Activated CD8-positive, alpha-beta memory T cell treated with anti-CD3 and anti-CD28 coated beads for 36 hours (primary cell): Measurements from ENCODE around the gene DOC2B. TPM values are rescaled to one million over a fixed set of nuclear protein-coding genes. Genes with fewer than 3 reads are reported as not detected.
"Not testable (repeated sequence)": the region's sequence is repeated elsewhere in the genome, so short reads cannot be mapped to it uniquely, and the experiment has no call there.

ENCODE experiments used
- CTCF ChIA-PET: fragments of 350-600 bp; sonication (Branson Sonifier 250); formaldehyde crosslinking; loops from one replicate; lab custom pipeline; 2021; ENCODE audit warnings: antibody characterized with exemption; lab: Charles Lee
- POLR2A ChIA-PET: fragments of 350-600 bp; sonication (Branson Sonifier 250); formaldehyde crosslinking; loops from one replicate; lab custom pipeline; 2021; ENCODE audit warnings: antibody characterized with exemption; lab: Charles Lee
- total RNA-seq, 2 experiments: library from RNA; stranded (reverse); gene quantifications; one replicate each; pipeline ENCODE4 v1.2.3, GENCODE V29; 2021

DOC2B gene
- under 1 TPM; 0.13 to 0.21 TPM for total RNA-seq

DNA sequence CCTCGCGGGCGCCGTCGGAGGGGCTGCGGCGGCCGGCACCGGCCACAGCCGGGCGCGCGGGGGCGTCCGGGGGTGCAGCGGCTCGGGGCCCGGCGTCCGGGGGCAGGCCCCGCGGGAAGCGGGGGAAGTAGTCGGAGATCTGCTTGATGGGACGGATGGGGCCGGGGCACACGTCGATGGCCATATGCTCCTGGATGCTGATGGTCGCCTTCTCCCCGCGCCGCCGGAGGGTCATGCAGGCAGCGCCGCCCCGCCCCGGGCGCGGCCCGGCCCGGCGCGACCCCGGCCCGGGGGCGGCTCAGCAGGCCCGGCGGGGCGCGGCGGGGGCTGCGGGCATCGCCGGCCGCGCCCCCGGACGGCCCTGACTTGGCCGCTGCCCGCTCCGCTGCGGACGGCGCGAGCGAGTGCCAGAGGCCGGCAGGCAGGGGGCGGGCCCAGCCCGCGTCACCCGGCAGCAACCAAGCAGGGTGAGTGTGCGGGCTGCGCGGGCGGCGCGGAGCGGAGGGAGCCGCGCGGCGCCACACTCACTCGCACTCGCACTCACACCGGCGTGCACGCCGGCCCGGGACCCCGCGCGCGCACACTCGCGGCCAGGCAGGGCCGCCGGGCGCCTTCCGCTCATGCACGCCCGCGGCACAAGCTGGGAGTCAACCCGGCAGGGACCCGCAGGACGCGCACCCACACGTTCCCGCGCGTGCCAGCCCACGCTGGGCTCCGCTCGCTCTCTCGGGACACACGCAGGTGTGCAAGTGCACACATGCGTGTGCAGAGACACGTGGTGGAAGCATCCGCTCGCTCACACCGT lies at the start of gene DOC2B:
Gene DOC2B (minus strand): TSS at position 406 of the 805 bp plus-strand sequence. CDS start 171 bp downstream, at position 235.
- ChIA-PET CTCF (no interaction called here), POLR2A (no interaction called here)

DNA sequence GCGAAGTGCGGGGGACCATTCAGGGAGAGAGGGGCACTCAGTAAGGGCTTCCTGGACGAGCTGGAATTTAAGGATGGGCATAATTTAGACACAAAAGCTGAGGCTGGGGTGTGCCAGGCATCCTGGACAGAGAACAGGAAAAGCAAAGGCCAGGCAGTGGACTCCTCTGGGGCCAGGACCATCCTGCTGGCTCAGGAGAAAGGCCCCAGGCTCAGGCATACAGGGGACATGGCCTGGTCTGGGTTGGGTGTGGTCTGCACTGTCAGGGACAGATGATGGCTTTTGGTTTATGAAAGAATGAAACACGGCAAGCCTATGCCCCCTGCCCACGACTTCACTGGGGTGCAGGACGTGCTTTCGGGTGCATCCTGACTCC lies 48.9 kb upstream of the DOC2B start:
- CTCF ChIA-PET, result no interaction called here

DNA sequence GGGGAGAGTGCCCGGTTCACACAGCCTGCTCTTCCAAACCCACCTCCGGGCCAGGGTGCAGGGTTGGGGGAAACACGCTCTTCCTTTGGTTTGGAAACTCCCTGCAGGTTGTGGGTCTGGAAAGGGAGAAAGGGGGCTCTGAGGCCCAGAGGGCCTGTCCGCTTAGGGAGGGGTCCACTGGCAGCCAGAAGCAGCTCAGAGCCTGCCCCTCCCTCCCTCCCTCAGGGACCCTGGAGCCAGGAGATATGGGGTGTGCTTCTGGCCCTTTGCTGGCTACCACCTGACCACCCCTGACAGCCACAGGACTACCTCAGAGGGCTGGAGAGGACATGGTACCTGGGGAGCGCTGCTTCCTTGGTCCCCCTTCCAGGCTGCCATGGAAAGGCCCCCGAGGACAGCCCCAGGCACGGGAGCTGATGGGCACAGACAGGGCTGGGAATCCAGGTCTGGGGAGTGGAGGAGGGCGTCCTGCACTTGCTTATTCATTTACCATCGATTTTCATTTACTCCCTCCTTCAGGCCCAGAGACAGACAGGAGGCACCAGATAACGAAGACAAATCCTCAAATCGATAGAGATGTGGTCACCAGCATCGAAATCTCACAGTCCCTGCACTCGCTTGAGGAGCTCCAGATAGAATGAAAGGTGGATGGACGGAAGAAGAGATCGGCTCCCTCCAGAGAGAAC lies 48.4 kb upstream of the DOC2B start:
- ChIA-PET POLR2A (no interaction called here), CTCF (no interaction called here)

More for the DNA sequence above, 48.9 kb upstream of the DOC2B start:
- POLR2A ChIA-PET, result no interaction called here

DNA sequence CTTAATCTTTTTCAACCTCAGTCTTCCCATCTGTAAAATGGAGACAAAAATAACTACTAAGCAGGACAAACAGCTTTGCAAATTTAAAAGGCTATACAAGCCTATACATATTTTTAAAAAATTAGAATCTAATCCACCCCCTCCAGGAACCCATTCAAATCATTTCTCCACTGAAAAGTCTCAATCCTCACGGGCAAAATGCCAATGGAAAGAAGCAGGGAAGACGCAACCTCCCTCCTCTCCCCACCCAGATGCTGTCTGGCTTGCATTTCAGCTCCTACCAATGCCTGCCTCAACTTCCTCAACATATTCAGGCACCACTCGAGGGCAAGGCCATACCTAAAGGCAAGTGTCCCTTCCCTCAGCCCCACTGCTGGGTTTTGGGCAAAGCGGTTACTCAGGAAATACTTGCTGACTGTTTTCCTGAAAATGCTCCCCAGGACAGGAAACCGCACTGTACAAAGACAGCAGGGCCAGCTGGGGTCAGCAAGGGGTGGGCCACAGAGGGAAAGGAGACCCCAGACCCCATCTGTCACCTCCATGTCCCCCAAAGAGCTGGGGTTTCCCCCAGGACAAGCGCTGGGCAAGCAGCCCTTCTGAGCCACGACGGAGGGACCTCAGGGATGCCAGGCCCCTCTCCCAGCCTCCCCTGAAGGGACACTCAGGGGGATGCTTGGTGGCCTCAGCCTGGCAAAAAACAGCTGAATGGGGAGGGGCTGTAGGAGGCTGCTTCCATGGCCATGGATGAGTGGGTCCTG lies 47.7 kb upstream of the DOC2B start:
- POLR2A ChIA-PET, result no interaction called here
- CTCF ChIA-PET, result no interaction called here

DNA sequence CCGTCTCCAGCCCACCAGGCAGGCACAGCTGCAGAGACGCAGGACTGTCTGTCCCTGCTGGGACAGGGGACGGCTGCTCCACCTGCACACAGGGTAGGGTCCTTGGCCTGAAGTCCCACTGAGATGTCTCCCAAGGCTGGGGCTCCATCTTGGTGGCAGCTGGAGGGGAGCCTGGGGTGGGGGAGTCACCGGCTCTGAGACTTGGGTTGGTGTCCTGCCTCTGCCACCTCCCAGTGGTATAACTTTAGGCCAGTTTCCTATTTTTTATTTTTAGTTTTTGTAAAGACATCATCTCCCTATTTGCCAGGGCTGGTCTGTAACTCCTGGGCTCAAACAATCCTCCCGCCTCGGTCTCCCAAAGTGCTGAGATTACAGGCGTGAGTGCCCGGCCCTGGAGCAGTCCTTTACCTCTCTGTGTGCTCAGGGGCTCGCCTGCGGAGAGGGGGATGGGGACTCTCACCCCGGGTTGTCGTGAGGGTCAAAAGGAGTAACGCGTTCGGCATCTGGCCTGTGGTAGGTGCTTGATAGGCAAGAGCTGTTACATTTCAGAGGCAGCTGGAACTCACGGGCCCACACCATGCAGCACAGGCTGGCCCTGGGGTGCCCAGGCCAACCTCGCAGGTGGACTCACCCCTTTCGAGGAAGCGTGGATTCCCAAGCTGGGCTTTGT lies 46.6 kb upstream of the DOC2B start:
- CTCF ChIA-PET, result no interaction called here
- POLR2A ChIA-PET, result no interaction called here

DNA sequence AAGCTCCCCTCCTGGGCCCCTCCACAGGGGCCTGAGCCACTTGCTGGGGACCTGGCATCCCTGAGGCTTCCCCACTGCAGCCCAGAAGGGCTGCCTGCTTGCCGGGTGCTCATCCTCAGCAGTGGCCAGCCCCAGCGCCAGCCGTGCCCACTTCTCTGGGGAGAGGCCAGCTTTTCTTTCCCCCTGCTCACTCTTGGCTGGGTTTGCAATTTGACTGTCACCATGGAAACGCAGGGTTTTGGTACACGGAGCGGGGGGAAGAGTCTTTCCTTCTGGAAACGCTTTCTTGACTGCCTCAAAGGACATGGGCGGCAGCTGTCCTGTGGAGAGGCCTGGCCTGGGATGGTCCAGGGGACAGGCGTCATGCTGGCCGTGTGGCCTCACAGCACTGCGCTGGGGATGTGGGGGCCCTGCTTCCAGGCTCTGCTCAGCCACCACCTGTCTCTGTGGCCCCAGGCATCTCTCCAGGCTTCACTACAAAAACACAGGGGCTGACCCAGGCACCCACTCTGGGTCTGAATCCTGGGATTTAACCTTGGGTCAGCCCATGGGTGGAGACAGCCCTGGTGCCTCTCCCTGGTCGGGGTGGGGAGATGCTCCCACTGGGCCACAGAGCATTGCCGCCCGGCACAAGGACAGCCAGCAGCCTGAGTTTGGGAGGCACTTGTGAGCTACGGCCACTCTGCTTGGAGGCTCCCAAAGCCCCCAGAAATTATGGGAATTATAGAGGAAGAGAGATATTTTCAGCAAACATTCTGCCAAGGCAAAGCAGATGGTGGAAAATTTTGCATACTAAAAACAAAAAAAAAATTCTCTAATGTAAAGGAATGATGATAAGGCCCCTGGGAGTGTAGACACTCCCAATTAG lies 45.9 kb upstream of the DOC2B start:
- ChIA-PET CTCF (no interaction called here), POLR2A (no interaction called here)

DNA sequence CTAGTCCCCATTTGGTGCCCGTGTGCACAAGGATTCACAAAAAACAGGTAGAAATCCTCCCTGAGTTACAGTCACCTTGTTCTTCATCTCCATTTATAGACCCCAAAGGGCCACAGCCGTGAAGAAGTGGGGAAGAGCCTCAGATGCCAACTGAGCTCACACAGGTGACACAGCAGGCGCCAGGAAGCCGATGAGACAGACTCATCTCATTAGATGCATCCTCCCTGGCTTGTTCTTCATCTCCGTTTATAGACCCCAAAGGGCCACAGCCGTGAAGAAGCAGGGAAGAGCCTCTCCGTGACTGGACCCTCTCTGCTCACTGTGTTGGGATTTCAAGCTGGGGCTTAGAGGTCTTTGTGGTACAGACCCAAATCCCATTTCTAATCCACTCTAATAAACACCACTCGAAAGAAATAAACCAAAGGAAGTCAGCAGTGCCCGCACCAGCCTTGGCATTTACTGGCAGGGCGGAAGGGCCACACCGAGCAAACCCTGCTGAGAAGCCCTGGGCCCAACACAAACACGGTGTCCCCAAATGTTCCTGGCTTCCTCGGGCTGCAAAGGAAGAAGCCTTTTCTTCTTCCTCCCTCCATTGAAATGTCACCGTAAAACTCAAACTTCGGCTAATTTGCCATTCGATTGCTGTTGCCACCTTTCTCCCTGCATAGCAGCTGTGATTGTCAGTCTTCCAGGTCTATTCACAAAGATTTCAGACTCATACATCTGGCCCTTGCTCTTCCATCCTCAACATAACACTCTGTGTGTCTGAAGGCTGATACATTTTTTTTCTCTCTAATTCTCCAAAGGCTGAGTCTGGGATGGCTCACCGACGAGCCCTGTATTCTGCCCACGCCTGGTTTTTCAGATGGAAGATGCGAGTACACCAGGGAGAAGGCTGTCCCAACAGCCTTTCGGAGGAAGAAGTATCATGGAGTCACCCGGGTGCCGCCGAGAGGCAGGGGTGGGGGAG lies 44.9 kb upstream of the DOC2B start:
- POLR2A ChIA-PET, result no interaction called here
- CTCF ChIA-PET, result no interaction called here

DNA sequence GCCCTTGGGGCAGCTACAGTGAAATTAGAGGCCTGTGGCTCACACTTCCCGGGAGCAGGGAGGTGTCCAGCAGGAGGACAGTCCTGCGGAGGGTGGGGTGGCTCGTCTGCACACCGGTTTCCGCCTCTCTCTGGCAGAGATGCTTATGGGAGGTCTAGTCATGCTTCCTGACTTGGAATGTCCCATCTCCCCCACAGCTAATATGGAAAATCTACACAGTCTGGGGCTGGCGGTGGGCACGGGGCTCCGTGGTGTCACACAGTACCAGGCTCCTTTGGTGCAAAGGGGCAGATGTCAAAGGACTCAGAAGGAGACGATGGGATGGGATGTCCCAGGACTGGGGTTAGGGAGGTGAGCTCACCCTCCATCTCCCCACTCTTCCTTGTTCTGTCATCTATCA lies 44.1 kb upstream of the DOC2B start:
- ChIA-PET POLR2A (no interaction called here), CTCF (no interaction called here)

DNA sequence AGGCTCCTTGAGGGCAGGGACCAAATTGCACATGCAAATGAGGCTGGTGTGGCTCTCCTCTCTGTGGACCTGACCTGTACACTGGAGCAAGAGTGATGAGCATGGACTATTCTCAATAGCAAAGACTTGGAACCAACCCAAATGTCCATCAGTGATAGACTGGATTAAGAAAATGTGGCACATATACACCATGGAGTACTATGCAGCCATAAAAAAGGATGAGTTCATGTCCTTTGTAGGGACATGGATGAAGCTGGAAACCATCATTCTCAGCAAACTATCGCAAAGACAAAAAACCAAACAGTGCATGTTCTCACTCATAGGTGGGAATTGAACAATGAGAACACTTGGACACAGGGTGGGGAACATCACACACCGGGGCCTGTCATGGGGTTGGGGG lies 43.1 kb upstream of the DOC2B start:
- CTCF ChIA-PET, result not testable (repeated sequence)

DNA sequence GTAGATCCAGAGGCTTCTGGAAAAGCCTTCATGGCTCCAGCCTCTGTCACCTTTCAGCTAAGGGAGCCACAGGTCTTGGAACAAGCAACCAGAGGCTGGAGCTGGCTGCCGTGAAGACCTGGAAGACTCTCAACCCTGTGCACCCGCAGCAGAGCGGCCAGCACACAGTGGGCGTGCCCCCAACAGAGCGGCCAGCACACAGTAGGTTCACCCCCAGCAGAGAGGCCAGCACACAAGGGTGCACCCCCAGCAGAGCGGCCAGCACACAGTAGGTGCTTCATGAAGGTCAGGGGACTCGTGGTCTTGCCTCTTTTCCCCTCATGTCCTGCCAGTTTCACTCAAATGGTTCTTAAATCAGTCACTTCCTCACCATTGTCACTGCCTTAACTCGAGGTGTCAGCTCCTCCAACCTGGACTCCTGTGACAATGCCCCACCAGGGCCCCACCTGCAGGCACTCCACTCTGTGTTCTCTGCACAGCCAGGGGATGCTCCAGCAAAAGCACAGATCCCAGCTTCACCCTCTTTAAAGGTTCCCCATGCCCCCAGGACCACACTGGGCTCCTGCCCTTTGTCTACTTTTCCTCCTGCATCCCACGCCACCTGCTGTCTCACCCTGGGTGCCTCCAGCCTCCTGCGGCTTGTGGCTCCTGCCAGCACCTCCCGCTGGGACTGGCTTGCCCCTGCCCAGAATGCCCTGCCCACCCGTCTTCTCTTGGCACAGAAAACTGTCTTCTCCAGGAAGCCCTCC lies 42.4 kb upstream of the DOC2B start:
- POLR2A ChIA-PET, result no interaction called here
- CTCF ChIA-PET, result no interaction called here

More for the DNA sequence above, 43.1 kb upstream of the DOC2B start:
- POLR2A ChIA-PET, result not testable (repeated sequence)

DNA sequence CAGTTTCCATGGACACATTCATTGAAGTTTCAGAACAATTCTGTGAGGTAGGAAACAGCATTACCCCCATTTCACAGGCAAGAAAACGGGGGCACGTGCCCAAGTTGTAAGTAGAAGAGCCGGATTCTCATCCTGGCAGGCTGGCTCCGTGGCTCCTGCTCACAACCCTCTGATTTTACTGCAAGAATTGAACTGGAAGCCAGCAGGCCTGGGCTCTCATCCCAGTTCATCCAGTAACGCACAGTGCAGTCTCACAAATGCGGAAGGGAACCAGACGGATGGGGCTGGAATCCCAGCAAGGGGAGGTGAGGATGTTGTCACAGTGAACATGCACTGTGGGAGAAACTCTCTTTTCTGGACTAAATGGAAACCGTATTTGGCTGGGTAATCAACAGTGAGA lies 40.7 kb upstream of the DOC2B start:
- POLR2A ChIA-PET, result no interaction called here
- CTCF ChIA-PET, result no interaction called here

DNA sequence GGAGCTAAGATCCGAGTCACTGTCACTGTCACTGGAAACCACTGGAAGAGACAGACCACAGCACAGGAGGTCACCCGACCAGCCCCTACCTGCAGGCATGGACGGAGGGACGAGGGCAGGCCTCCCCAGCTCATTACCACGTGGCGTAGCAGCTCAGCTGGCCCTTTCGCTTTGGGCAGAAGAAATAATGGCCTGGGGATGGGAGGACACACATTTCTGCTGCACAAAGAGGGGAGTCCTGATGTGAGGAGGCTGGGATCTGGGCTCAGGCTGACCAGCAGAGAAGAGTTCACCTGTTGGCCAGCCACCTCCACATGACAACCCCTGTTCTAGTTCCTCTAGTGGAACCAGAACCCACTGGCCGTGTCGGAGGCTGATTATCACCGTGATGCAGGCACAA lies 38.2 kb upstream of the DOC2B start:
- ChIA-PET CTCF (interaction anchor here (1.4 kb wide), 1 partner anchor 19 kb away, joined by 3 read pairs; no protein-coding TSS in a partner anchor), POLR2A (no interaction called here)

DNA sequence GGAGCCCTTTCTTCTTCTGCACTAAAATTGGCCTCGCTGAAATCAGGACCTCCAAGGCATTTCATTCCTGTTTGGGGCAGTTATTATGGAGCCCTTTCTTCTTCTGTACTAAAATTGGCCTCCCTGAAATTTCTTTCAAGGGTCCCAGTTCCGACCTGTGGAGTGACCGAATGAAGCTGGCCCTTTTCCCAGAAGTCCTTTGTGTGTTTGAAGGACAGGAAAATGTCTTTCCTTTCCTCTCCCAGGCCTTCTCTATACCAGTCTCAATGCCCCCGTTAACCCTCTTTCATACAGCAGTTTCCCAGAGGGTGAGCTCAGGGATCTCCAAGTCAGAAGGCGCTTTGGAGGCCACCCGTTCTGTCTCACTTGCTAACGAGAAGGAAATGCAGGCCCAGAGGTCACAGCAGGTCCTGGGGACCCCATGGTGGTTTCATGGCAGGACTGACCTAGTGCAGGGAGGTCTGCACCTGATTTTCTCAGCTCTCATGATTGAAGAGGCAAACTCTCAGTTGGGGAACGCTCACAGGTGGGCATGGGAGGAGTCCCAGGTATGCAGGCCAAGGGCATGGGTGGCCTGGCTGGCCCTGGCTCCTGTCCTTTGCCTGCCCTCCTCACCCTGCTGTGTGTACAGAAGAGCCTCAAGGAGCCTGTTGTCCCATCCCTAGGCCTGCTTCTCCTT lies 37.1 kb upstream of the DOC2B start:
- CTCF ChIA-PET, result interaction anchor here (1.4 kb wide), 1 partner anchor 20 kb away, joined by 3 read pairs; no protein-coding TSS in a partner anchor
- POLR2A ChIA-PET, result no interaction called here

DNA sequence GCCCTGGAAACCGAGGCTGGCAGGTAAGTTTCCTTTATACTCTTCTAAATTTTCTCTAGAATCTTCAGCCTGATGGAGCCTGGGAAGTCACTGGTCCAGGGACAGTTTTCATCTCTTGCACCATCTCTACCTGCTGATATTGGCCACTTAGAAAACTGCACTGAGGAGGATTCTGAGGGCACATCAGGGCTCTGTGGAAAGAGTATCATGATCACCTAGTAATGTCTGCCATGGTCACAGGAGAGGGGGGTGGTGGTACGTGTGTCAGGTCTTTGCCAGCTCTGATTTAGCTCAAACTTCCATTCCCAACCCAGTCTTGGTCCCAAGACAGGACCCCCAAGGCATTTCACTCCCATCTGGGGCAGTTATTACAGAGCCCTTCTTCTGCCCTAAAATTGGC lies 35.2 kb upstream of the DOC2B start:
- ChIA-PET CTCF (no interaction called here), POLR2A (no interaction called here)

DNA sequence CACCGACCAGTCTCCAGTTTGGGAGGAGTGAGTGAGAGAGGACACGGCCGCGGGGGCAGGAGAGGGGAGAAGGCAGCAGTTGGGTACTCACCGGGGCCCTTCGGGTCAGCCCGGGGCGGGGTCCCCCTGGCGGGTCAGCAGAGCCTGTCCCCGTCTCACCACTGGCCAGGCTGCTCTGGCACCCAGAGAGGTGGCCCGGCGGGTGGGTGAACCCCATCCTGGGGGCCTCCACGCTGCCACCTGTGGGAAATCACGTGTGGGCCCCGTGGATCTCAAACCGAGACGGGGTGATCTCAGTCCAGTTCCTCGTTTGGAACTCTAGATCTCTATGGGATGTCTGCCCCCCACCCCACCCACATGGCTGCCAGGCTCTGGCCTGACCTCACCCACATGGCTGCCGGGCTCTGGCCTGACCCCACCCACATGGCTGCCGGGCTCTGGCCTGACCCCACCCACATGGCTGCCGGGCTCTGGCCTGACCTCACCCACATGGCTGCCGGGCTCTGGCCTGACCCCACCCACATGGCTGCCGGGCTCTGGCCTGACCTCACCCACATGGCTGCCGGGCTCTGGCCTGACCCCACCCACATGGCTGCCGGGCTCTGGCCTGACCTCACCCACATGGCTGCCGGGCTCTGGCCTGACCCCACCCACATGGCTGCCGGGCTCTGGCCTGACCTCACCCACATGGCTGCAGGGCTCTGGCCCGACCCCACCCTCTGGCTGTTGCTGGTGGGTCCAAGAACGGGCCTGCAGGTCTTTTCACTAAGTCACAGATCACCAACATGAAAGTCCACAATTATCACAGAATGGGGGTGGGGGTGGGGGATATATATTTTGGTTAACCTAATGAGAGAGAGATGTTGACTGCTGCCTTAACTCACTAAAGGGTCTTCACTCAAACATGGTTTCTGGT lies 34.4 kb upstream of the DOC2B start:
- POLR2A ChIA-PET, CTCF ChIA-PET: not testable (repeated sequence)
